A549 treated with AZD2906 at 1 μM for 4 hours (cell line): ENCODE data around the gene IQGAP2. TPM values are rescaled to one million over a fixed set of nuclear protein-coding genes. Genes with fewer than 3 reads are reported as not detected.

Source experiments
- total RNA-seq: library from RNA; stranded (reverse); fragments of 200-300 nt; extraction: Qiagen RNA extraction; gene quantifications from 5 replicates; pipeline ENCODE4 v1.2.3, GENCODE V29; 2022

Gene IQGAP2, protein sequence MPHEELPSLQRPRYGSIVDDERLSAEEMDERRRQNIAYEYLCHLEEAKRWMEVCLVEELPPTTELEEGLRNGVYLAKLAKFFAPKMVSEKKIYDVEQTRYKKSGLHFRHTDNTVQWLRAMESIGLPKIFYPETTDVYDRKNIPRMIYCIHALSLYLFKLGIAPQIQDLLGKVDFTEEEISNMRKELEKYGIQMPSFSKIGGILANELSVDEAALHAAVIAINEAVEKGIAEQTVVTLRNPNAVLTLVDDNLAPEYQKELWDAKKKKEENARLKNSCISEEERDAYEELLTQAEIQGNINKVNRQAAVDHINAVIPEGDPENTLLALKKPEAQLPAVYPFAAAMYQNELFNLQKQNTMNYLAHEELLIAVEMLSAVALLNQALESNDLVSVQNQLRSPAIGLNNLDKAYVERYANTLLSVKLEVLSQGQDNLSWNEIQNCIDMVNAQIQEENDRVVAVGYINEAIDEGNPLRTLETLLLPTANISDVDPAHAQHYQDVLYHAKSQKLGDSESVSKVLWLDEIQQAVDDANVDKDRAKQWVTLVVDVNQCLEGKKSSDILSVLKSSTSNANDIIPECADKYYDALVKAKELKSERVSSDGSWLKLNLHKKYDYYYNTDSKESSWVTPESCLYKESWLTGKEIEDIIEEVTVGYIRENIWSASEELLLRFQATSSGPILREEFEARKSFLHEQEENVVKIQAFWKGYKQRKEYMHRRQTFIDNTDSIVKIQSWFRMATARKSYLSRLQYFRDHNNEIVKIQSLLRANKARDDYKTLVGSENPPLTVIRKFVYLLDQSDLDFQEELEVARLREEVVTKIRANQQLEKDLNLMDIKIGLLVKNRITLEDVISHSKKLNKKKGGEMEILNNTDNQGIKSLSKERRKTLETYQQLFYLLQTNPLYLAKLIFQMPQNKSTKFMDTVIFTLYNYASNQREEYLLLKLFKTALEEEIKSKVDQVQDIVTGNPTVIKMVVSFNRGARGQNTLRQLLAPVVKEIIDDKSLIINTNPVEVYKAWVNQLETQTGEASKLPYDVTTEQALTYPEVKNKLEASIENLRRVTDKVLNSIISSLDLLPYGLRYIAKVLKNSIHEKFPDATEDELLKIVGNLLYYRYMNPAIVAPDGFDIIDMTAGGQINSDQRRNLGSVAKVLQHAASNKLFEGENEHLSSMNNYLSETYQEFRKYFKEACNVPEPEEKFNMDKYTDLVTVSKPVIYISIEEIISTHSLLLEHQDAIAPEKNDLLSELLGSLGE (N-terminal part only)
- total RNA-seq, result 1.5 to 2.4 TPM (median 2.0 TPM) in 5 replicates

DNA sequence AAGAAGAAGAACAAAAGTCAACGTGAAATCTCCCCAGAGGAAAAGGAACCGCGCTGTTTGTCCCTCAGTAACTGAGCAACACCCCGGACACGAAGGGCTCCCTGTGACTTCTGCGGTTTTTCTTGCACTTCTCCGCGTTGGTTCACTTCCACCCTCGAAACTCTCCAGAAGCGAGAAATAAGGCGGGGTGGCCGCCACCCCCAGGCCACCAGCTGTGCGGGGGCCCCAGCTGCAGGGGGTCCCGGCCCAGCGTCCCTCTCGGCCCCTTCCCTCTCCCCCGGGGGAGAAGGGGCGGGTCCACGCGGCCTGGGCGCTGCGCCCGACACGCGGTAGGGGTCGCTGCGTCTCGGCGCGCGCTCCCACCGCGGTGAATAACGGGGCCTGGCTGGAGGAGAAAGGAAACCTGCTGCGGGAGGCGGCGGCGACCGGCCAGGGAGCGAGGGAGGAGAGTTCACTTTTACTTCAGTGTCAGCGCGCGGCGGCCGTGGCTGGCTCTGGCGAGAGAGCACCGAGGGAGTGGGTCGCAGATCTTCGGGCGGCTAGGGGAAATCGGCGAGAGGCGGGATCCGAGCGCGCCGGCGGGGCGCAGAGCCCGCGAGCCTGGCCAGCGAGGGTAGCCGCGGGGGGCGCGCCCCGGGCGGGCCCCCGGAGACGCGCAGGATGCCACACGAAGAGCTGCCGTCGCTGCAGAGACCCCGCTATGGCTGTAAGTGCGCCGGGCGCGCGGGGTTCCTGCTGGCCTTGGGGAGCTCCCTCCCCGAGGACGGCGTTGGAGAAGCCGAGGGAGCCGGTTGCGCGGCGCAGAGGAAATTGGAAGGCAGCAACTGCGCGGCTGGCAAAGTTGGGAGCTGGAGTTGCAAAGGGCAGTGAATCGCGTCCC is at the start of gene IQGAP2:
Gene IQGAP2 (plus strand): TSS at position 400 of the 880 bp plus-strand sequence. CDS start 261 bp downstream, at position 661.

DNA sequence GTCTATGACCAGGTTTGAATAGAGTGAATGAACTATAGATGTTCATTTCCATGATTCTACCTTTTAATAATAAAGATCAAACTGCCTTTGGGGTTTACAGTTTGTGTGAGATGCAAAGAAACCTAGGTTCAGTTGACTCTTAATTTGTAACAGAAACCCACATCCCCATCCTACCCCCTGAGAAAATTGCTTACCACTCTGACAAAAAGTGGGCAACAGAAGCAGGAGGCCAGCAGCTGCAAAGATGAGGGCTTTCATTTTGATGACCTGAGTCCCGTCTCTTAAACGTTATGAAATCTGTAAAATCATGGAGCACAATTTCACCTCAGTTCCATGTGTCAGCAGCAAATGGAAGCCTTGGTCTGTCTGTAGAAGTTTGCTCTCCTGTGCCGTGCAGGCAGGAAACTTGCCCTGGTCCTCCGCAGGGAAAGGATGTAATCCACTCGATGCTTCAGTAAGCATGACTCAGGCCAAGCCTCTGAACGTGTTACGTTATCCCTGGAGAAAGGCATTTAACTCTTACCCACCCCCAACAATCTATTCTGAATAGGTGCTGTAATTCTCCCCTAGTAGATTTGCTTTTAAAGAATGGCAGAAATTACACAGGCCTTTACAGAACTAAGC is 220.0 kb downstream of the IQGAP2 start, which contains the start of gene F2RL2:
Gene F2RL2 (minus strand): TSS at position 431 of the 624 bp plus-strand sequence. CDS start 173 bp downstream, at position 258.

DNA sequence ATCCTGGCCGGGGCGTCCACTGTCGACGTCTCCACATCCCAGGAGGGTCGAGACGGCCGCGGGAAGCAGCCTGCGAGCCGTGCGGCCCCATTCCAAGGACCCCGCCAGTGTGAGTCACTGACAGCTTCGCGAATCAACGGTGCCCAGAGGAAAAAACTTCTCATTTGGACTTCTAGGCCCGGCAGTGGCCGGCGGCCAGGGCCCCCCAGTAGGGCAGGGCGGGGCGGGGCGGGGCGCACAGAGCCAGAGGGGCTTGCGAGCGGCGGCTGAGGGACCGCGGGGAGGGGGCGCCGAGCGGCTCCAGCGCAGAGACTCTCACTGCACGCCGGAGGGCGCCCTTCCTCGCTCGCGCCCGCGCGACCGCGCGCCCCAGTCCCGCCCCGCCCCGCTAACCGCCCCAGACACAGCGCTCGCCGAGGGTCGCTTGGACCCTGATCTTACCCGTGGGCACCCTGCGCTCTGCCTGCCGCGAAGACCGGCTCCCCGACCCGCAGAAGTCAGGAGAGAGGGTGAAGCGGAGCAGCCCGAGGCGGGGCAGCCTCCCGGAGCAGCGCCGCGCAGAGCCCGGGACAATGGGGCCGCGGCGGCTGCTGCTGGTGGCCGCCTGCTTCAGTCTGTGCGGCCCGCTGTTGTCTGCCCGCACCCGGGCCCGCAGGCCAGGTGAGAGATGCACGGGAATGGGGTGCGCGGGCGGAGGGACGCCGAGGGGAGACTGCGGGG is 312.8 kb downstream of the IQGAP2 start, which contains the start of gene F2R:
Gene F2R (plus strand): TSS at position 391 of the 720 bp plus-strand sequence. CDS start 182 bp downstream, at position 573.

Other genes starting within 250 kb of the IQGAP2 start
- gene F2RL2, start 220.1 kb downstream of the IQGAP2 start, total RNA-seq, result 2.6 to 3.6 TPM (median 2.9 TPM) in 5 replicates